Activated CD4-positive, alpha-beta T cell treated with anti-CD3 and anti-CD28 coated beads for 36 hours (primary cell): Measurements from ENCODE around the gene LMTK2. TPM values are rescaled to one million over a fixed set of nuclear protein-coding genes. Genes with fewer than 3 reads are reported as not detected.

Source experiments
- ATAC-seq: fragments of 200-7000 bp; cut with Tn5 transposase; one replicate; pipeline ENCODE4 v1.10.0; 2021; ENCODE audit warnings: mild to moderate bottlenecking, moderate library complexity
- CTCF ChIA-PET: fragments of 350-600 bp; sonication (Branson Sonifier 250); formaldehyde crosslinking; loops from one replicate; lab custom pipeline; 2021; ENCODE audit warnings: antibody characterized with exemption; lab: Charles Lee
- POLR2A ChIA-PET: fragments of 350-600 bp; sonication (Branson Sonifier 250); formaldehyde crosslinking; loops from one replicate; lab custom pipeline; 2021; ENCODE audit warnings: antibody characterized with exemption, inconsistent platforms; lab: Charles Lee
- DNase-seq: peaks from one replicate; pipeline ENCODE4 v3.0.0-alpha.2; 2020
- H3K27ac Mint-ChIP-seq: one replicate; pipeline ENCODE4 v1.8.0; 2021; ENCODE audit warnings: mixed read lengths
- H3K27me3 Mint-ChIP-seq: one replicate; pipeline ENCODE4 v1.8.0; 2021; ENCODE audit warnings: mixed read lengths
- H3K36me3 Mint-ChIP-seq: one replicate; pipeline ENCODE4 v1.8.0; 2021; ENCODE audit warnings: low read depth, mixed read lengths
- H3K4me1 Mint-ChIP-seq: one replicate; pipeline ENCODE4 v1.8.0; 2021; ENCODE audit warnings: mixed read lengths
- H3K4me3 Mint-ChIP-seq: one replicate; pipeline ENCODE4 v1.8.0; 2021; ENCODE audit warnings: mild to moderate bottlenecking, moderate library complexity, mixed read lengths
- H3K9me3 Mint-ChIP-seq: one replicate; pipeline ENCODE4 v1.8.0; 2021; ENCODE audit warnings: low read depth, mixed read lengths
- intact Hi-C, 2 experiments: fragments of 100-400 bp; cut with DNase I in 1 of 2; cut with micrococcal nuclease in 1 of 2; formaldehyde crosslinking; loops; one replicate each; pipeline versions ENCODE4 v1.14.2 to v1.15.1; 2022 to 2024; cut with DNase I, micrococcal nuclease
- total RNA-seq, 2 experiments: library from RNA; stranded (reverse); gene quantifications; one replicate each; pipeline ENCODE4 v1.2.3, GENCODE V29; 2021

The LMTK2 gene
- total RNA-seq, 2 experiments from 2014 or later, result 10.0 to 16.9 TPM

DNA sequence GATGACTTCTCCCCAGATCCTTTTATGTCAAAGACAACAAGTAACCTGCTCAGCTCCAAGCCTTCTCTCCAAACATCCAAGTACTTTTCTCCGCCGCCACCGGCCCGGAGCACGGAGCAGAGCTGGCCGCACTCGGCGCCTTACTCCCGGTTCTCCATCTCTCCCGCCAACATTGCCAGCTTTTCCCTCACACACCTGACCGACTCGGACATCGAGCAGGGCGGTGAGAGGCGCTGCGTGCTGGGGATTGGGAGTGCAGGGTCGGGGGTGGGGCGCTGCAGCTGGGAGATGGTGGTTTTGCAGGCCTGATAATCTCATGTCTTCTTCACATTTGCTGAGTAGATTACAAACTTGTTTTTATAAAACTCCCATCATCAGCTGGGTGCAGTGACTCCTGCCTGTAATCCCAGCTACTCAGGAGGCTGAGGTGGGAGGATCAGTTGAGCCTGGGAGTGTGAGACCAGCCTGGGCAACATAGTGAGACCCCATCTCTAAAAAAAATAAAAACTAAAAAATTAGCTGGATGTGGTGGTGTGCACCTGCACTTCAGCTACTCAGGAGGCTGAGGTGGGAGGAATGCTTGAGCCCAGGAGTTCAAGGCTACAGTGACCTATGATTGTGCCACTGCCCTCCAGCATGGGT, 97.4 kb downstream of the LMTK2 start:
- ChIA-PET CTCF (no interaction called here), POLR2A (no interaction called here)
- peaks cover 4% of the 10 kb centered on the region for H3K9me3 Mint-ChIP-seq
- no peak overlapping the region for H3K27ac Mint-ChIP-seq
- no peak for ATAC-seq
- intact Hi-C loops, result loop anchor here (2.0 to 5.0 kb wide), 3 partner anchors 47 to 78 kb away; partner anchors contain the start of gene BRI3 (in 1 of the 2)
- peaks cover 53% of the 10 kb centered on the region for H3K4me1 Mint-ChIP-seq
- H3K27me3 Mint-ChIP-seq, result no peaks in the 10 kb centered on the region
- H3K36me3 Mint-ChIP-seq, result peaks cover 38% of the 10 kb centered on the region
- DNase-seq, result no peak
- no peak overlapping the region for H3K4me3 Mint-ChIP-seq

DNA sequence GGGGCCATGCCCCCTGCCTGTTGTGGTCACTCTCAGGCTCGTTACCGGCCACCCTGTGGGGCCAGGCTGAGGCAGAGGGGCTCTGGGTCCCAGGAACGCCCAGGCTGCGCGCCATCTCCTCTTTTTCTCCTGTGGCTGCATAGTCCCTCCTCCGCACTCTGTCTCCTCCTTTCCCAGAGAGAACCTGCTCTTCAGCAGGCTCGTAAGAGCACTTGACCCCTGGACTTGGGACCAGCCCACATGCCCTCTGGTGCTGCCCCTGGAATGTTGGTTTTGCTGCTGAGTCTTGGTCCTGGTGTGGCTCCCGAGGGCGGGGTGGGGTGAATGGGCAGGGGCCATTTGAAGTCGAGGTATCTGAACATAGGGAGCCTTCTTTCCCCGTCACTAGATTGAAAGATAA, 98.0 kb downstream of the LMTK2 start:
- ATAC-seq, result no peak
- Mint-ChIP-seq H3K27ac (no peak overlapping the region), H3K4me1 (peaks cover 49% of the 10 kb centered on the region), H3K9me3 (peaks cover 2% of the 10 kb centered on the region), H3K4me3 (no peak overlapping the region), H3K36me3 (peaks cover 34% of the 10 kb centered on the region), H3K27me3 (no peaks in the 10 kb centered on the region)
- no peak for DNase-seq
- POLR2A ChIA-PET, result no interaction called here
- CTCF ChIA-PET, result no interaction called here
- intact Hi-C loops, result loop anchor here in 1 of 2 experiments (5.0 kb wide), 2 partner anchors 72 to 78 kb away; partner anchors contain the start of gene BRI3

DNA sequence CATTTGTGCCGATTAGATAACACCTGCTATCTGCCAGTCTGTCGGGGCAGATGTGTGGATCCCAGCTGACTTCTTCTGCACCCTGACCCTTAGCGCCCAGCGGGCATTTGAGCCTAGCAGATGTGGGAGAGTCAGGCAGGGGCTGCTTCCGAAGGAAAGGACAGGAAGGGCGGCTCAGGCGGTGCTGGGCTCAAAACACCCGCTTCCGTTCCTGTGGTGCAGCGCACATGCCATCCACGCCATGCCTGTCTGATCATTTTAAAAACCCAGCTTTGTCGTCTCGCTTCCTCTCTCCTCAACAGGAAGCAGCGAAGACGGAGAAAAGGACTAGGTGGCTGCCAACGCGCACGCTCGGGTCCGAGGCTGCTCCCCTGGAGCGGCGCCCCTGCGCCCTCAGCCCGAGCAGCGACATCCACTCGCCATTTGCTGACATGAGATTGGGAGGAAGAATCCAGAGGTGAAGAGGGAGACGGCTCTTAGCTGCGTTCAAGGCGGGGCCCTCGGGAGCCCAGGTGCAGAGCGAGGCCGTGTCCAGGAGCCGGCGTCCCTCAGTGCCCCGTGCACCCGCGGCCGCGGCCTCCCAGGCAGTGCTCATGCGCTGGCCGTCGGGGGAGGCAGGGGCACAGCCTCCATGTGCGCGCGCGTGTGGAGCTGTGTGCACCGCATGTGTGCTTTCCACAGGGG, 98.6 kb downstream of the LMTK2 start:
- no peak for ATAC-seq
- Mint-ChIP-seq H3K27me3 (no peaks in the 10 kb centered on the region), H3K4me1 (peaks cover 45% of the 10 kb centered on the region), H3K36me3 (peaks cover 30% of the 10 kb centered on the region), H3K9me3 (no peaks in the 10 kb centered on the region), H3K27ac (no peak overlapping the region), H3K4me3 (no peak overlapping the region)
- no peak for DNase-seq
- ChIA-PET CTCF (interaction anchor here (0.6 kb wide), 1 partner anchor 39 kb away, joined by 3 read pairs; no protein-coding TSS in a partner anchor), POLR2A (no interaction called here)
- intact Hi-C loops, result no loop called here

DNA sequence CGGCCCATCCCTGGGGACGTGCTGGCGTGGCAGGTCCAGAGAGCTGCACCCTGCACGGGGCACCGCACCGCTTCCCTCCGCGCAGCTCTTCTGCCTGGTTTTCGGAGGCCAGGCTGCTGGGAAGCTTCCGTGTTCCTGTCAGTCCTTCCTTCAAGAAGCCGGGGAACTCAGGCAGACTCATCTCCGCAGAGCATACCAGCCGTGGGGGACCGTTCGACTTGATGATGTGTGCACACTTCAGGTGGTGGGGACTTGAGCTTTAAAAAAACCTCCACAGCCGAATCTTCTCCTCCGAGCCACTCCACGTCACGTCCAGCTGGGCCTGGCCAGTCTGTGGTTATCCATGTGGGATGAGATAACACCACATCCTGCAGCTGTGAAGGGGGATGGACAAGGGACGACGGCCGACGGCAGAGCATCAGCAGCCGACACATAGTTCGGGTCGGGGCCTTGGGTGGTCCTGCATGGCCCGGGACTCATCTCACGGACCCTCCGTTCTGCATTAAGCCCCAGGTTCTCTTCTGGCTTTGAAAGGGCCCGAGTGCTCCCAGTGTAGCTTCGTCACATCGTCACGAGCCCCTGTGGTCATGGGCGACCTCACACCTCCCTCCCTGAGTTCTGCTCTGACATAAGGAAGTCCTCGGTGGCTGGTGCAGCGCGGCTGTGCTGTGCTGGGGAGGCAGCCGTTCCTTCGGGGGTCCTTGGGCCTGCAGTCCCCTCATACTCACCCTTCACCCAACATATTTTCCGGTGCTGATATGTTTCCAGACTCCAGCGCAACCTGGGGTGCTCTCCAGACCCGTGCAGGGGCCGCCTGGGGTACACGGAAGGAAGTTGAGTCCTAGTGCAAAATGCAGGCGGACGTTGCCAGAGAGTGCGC, 100.0 kb downstream of the LMTK2 start:
- Mint-ChIP-seq H3K36me3 (peaks cover 27% of the 10 kb centered on the region), H3K4me3 (no peak overlapping the region), H3K27me3 (no peaks in the 10 kb centered on the region), H3K9me3 (no peaks in the 10 kb centered on the region), H3K4me1 (peaks cover 32% of the 10 kb centered on the region), H3K27ac (no peak overlapping the region)
- intact Hi-C loops, result no loop called here
- ChIA-PET POLR2A (no interaction called here), CTCF (no interaction called here)
- no peak for DNase-seq
- no peak for ATAC-seq

DNA sequence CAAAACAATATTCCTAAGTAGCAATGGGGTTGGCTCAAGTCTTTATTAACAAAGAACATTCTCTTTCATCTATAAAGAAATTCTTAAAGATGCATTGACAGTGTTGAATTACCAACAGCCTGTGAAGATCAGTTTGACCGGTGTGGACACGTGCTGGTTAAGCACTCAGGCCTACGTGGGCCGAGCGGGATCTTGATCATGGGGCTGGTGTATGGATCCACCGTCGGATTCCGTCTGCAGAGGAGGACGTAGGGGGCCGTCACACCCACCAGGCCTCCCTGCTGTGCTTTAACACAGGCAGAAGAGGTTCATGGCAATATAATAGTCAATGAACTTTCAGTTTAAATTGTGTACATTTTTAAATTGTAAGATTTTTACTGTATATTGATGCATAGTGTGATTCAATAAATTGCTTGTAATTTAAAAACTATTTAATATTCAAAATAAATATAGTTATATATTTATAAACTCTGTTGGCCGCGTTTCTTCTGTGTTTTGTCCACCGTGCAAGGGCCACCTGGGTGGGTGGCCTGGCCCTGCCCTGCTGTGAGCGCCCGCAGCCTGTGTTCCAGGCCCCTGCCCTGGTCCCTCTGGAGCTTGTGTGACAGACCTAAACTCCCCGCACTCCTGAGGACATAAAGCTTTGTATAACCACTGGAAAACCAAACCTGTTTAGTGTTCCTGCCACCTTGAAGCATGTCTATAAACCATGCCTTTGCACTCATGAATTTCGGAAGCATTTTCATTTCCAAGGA, 102.7 kb downstream of the LMTK2 start:
- H3K4me3 Mint-ChIP-seq, result peak overlapping the region; percentile 21
- no peak overlapping the region for H3K27ac Mint-ChIP-seq
- H3K4me1 Mint-ChIP-seq, result peaks cover 10% of the 10 kb centered on the region
- DNase-seq (no peak), ATAC-seq (no peak)
- ChIA-PET POLR2A (no interaction called here), CTCF (no interaction called here)
- peaks cover 24% of the 10 kb centered on the region for H3K36me3 Mint-ChIP-seq
- intact Hi-C loops, result no loop called here
- no peaks in the 10 kb centered on the region for H3K9me3 Mint-ChIP-seq
- no peaks in the 10 kb centered on the region for H3K27me3 Mint-ChIP-seq

DNA sequence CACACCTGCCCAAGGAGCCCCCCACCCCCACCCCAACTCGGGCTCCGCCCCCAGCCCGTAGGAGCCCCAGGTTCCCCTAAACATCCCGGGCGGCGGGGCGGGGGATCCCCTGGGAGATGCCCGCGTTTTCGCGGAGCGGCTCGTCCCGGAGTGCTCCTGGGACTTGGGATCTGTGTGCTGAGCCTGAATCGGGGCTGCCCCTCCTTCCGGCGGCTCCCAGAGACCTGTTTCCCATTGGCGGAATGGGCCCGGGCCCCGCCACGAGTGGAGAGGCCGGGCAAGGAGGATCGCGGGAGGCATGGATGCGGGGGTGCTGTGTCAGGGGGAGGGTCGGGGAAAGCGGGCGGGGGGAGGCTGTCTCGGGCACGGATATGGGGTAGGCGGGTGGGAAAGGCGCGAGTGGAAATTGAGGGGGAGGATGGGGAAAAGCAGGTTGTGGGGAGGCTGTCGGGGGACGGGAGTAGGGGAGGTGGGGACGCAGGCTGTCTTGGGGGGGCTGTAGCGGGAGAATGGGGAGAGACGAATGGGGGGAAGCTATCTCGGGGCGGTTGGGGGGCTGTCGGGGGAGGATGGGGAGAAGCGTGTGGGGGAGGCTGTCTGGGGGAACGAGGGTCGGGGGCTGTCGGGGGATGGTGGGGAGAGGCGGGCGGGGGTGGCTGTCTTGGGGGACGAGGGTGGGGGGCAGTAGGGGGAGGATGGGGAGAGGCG, 104.0 kb downstream of the LMTK2 start:
- CTCF ChIA-PET, result no interaction called here
- Mint-ChIP-seq H3K27me3 (no peaks in the 10 kb centered on the region), H3K4me3 (no peak overlapping the region), H3K36me3 (peaks cover 15% of the 10 kb centered on the region), H3K4me1 (peaks cover 3% of the 10 kb centered on the region), H3K9me3 (no peaks in the 10 kb centered on the region), H3K27ac (no peak overlapping the region)
- ATAC-seq (no peak), DNase-seq (no peak)
- POLR2A ChIA-PET, result interaction anchor here (0.6 kb wide), 1 partner anchor 62 kb away, joined by 3 read pairs; no protein-coding TSS in a partner anchor
- intact Hi-C loops, result loop anchor here in 1 of 2 experiments (2.0 kb wide), 1 partner anchor 190 kb away; the partner anchor contains the start of gene BAIAP2L1

DNA sequence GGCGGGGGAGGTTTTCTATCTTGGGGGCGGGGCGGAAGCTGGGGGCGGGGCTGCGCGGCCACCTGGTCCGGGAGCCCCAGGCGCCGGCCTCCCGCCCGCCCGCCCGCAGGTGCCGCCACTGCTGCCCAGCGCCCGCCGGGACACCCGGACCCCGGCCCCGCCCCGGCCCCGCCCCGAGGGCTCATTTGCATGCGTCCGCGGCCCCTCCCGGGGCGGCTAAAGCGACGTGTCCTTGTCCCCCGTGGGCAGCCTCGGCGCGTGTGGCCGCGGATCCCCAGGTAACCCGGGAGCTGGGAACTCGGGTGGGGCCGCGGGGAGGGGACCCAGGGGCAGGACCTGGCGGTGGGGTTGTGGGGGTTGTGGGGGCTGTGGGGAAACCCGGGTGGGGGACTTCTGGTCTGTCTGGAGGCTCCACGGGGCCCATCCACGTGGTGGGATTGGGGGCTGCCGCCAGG, 104.6 kb downstream of the LMTK2 start, which contains the start of gene BHLHA15:
Gene BHLHA15, plus strand, starts transcription at position 219 of the 455 bp plus-strand sequence. CDS start 871 bp downstream, outside the sequence.
- Mint-ChIP-seq H3K4me1 (peaks cover 3% of the 10 kb centered on the region), H3K4me3 (peak within 1 kb of the TSS; percentile 51), H3K9me3 (no peaks in the 10 kb centered on the region), H3K27ac (no peak within 1 kb of the TSS), H3K36me3 (peaks cover 9% of the 10 kb centered on the region), H3K27me3 (no peaks in the 10 kb centered on the region)
- intact Hi-C loops, result loop anchor here in 1 of 2 experiments (2.0 kb wide), 1 partner anchor 190 kb away; the partner anchor contains the start of gene BAIAP2L1
- ChIA-PET POLR2A (no interaction called here), CTCF (no interaction called here)
- DNase-seq (peak; percentile 53), ATAC-seq (peak; percentile 31)

DNA sequence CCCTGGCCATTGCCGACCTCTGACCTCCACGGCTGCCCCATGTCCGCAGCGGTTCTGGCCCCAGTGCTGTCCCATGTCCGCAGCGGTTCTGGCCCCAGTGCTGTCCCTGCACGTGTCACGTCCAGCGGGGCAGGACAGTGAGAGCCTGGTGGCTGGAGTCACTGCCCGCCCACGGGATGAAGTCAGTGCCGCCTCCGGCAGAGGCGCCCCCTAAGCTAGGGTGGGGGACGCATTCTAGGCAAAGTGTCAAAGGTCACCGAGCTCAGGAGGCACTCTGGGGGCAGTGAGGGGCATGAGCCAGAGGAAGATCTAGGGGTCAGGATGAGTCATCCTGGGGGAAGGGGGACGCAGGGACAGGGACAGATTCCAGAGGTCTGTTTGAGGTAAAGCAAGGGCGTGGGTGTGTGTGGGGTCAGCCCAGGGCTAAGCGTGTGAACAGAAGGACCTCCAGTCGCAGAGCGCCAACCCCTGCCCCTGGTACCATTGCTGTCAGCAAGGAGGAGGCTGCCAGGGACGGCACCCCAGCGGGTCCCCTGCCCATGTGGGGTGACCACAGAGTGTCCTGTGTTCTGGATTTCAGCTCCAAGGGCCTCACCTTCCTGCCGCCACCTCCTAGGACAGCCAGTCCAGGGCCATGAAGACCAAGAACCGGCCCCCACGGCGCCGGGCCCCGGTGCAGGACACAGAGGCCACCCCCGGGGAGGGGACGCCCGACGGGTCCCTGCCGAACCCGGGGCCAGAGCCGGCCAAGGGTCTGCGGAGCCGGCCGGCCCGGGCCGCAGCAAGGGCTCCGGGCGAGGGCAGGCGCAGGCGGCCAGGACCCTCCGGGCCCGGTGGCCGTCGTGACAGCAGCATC, 105.2 kb downstream of the LMTK2 start:
- Mint-ChIP-seq H3K4me3 (peak overlapping the region; percentile 51), H3K9me3 (no peaks in the 10 kb centered on the region), H3K36me3 (peaks cover 5% of the 10 kb centered on the region), H3K4me1 (peaks cover 3% of the 10 kb centered on the region), H3K27me3 (no peaks in the 10 kb centered on the region), H3K27ac (no peak overlapping the region)
- no peak for DNase-seq
- POLR2A ChIA-PET, result no interaction called here
- intact Hi-C loops, result loop anchor here in 1 of 2 experiments (2.0 kb wide), 1 partner anchor 189 kb away; the partner anchor contains the start of gene BAIAP2L1
- CTCF ChIA-PET, result no interaction called here
- ATAC-seq, result no peak

DNA sequence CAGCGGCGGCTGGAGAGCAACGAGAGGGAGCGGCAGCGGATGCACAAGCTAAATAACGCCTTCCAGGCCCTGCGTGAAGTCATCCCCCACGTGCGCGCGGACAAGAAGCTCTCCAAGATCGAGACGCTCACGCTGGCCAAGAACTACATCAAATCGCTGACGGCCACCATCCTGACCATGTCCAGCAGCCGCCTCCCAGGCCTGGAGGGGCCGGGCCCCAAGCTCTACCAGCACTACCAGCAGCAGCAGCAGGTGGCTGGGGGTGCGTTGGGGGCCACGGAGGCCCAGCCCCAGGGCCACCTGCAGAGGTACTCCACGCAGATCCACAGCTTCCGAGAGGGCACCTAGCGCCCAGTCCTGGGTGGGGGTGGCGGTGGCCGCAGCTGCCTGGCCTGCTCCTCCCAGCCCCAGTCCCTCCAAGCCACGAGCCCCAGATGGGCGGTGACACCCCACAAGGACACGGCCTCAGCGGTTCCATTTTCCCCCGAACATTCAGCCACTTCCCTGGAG, 105.9 kb downstream of the LMTK2 start:
- ChIA-PET CTCF (no interaction called here), POLR2A (no interaction called here)
- Mint-ChIP-seq H3K4me1 (peaks cover 3% of the 10 kb centered on the region), H3K27me3 (no peaks in the 10 kb centered on the region), H3K9me3 (no peaks in the 10 kb centered on the region), H3K36me3 (peaks cover 2% of the 10 kb centered on the region), H3K4me3 (no peak overlapping the region), H3K27ac (no peak overlapping the region)
- intact Hi-C loops, result no loop called here
- DNase-seq (no peak), ATAC-seq (no peak)
